HTERT RPE-1 (cell line): ENCODE results near the gene NCKAP1.
"Not testable (repeated sequence)": the region's sequence is repeated elsewhere in the genome, so short reads cannot be mapped to it uniquely, and the experiment has no call there.

Source experiments
- in situ Hi-C: fragments of 300-500 bp; cut with MboI; formaldehyde crosslinking; loops from 4 replicates; pipeline ENCODE4 v1.14.3; 2020; ENCODE audit warnings: low sequenced_read_pairs

The NCKAP1 gene

DNA sequence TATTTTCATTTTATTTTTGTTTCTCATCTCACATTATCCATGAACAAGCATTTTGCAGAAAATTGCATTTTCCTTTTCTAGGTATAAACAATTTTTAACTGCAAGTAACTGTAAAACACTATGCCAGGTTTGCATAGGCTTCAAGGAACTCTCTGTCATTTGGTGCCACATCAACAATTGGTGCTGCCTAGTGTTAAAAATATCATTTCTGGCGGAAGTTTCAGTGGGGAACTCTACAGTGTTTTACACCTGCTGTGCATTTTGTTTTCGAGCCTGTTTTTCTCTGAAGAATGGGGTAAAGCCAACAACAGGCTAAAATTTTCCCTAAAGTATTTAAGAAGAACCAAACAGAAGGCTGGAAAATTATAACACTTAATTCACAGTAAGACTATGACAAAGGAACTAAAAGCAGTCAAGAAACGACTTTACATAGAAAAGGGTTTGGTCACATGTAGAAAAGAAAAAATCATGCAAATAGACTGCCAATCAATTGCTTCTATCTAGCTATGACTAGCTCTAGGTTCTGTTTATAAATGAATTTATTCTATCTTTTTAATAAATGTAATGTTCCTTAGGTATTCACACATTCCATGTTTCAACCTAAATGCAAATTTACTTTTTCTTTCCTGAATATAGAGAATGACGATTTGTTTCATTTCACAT, 150.4 kb downstream of the NCKAP1 start:
- in situ Hi-C loops: no loop called here

DNA sequence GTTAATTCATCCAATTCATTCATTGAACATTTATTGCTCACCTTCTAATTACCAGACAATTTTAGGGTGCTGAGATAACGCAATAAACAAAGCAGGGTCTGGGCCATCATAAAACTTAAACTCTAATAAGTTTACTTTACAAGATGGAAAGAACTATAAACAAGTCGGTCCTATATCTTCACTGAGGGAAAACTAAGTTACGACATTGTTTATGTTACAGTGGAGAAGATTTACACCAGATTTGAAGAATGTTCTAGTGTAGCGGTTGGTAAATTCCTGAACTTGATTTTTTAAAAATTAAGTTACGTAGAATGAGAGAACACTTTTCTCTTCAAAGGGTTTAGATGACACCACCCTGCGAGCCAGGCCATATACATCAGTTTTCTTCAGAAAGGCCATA, 151.2 kb downstream of the NCKAP1 start:
- in situ Hi-C loops: no loop called here

DNA sequence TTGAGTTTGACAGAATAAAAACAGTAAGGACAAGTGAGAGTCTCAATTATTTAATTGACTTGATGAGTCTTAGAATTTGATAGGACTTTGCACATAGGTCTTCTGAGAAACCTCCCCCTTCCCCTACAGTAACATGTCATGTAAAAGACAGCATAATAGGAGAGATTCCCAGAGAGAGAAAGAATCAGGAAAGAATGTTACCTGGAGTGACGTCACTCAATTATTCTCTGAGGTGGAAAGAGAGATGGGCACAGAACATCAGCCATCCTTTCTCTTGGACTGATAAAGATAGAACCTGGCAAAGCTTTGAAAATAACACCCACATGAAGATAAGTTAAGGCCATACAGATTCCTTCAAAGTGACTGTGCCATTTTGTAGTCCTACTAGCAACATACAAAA, 152.5 kb downstream of the NCKAP1 start:
- in situ Hi-C loops: no loop called here

DNA sequence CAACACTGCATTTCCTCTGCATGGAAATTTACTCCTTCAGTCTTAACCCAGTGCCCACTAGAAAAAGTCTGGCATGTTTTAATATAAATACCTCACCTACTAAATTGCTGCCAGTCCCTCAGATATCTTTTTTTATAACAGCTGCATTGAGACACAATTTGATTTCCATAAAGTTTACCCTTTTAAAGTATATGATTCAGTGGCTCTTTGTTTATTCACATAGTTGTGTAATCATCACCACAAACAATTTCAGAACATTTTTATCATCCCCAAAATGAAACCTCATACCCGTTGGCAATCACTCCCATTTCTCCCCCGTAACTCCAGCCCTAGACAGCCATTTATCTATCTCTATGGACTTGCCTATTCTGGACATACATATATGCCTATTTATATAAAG, 154.8 kb downstream of the NCKAP1 start:
- in situ Hi-C loops: no loop called here

DNA sequence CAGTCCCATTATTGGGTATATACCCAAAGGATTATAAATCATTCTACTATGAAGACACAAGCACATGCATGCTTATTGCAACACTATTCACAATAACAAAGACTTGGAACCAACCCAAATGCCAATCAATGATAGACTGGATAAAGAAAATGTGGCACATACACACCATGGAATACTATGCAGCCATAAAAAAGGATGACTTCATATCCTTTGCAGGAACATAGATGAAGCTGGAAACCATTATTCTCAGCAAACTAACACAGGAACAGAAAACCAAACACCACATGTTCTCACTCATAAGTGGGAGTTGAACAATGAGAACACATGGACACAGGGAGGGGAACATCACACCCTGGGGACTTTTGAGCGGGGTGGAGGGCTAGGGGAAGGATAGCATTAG, 158.2 kb downstream of the NCKAP1 start:
- in situ Hi-C loops: not testable (repeated sequence)

DNA sequence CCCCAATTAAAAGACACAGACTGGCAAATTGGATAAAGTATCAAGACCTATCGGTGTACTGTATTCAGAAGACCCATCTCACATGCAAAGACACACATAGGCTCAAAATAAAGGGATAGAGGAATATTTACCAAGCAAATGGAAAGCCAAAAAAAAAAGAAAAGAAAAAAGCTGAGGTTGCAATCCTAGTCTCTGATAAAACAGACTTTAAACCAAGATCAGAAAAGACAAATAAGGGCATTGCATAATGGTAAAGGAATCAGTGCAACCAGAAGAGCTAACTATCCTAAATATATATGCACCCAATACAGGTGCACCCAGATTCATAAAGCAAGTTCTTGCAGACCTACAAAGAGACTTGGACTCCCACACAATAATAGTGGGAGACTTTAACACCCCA, 161.6 kb downstream of the NCKAP1 start:
- in situ Hi-C loops: not testable (repeated sequence)

DNA sequence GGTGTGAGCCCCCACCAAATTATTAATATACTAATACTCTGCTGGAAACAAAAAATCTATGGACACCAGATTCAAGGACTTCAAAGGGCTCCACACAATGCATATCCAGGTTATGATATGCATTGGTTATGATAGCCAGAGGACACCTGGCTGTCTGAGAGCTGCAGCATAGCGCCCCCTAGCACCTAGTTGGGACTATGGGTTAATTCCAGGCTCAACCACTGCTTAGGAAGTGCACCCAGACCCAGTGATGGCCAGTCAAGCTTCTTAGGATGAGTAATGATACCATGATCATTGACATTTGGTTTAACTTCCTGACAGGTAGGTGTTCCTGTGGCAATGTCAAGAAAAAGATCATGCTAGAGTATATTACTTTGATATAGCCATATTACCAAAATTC, 168.0 kb downstream of the NCKAP1 start:
- in situ Hi-C loops: no loop called here

DNA sequence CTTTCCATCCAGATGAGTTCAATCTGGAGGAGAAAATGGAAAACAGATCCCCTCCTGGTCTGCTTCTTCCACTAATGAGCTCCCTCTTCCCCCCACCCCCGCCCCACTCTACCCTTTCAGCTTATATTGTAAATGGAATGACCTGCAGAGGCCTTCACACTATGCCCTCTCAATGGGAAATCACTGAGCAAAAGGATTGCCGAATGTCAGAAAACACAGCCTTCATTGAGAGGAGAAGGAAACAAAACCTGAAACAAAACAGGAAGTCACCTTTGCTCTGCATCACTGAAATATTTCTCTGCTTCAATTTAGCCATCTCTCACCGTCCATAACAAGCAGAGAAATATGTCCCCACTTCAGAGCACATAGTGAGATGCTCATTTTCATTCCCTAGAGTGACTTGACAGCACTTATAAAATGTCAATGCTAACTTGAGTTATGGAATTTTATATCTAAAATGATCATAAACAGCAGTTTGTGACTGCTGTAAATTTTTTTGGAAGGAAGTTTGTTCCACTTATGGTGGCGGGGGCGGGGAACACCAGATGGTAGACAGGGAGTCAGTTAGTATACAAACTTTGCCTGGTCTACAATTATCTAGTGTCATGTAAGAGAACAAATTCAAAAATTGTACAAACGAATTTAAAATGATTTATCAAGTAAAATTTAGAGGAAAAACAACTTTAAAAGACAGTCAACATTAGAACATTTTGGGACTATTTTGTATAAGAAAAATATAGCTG, 170.0 kb downstream of the NCKAP1 start:
- in situ Hi-C loops: no loop called here

DNA sequence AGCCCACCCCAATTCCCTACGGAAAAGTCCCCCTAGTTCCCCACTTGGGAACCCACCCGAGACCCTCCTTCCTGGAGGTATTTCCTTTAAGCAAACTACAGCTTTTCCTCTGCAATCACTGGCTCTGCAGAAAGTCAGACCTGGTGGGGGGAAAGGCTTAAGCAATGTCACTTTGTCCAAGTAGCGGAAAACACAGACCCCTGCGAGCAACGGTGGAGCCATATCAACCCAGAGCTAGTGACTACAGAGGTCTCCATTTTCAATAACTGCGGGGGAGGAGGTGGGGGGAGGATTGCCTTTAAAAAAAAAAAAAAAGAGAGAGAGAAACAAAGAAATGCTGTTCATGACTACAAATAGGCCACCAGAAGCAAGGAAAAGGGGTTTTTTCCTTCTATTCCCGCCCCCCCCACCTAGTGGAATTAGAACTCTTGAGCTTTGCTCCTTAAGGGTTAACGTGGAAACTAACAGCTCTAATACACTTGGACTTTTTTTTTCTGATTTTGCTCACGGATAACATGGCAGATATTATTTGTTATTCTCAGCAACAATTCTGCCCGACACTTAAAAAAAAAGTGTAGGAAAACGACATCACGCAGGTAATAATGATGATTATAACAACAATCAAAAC, 170.7 kb downstream of the NCKAP1 start:
- in situ Hi-C loops: no loop called here

DNA sequence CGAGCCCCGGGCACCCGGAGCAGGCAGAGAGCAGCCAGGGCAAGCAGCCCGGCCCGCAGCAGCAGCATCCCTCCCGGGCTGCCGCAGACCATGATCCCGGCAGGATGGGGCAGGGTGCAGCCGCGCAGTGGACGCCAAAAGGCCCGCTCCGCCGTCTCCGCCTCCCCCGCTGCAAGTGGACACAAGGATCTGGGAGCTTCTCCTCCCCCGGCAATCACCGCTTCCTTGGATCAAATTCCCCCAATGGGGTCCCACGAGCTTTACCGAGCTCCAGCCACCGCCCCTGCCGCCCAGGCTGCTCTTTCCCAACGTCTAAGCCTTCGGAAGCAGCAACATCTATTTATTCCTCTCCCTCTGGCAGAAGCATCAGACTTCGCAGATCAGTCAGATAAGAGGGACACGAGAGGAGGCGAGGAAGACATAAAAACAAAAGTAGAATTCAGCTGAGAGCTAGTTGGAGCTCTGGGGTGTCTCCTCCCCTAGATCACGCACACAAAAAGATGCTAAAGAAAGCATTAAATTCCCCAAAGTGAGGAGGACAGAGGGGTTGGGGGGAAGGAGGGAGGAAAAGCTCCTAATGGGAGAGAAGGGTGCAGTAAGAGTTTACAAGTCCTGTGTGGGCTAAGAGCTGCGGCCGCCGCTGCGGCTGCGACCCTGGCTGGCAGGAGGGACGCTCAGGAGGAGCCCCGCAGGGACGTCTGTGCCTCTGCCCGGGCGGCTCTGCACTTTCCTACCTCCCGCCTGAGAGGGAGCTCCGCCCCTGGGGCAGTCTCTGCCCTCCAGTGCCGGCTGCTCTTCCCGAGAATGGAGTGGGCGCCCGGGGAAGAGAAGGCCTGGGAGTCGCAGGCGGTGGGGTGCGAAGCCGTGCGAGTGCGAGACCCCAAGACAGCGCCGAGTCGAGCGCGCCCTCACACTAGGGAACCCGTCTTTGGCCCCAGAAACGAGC, 171.5 kb downstream of the NCKAP1 start, which contains the start of gene FRZB:
Gene FRZB, minus strand, starts transcription at position 177 of the 946 bp plus-strand sequence. Its CDS starts 85 bp downstream, at position 92.
- in situ Hi-C loops: no loop called here

DNA sequence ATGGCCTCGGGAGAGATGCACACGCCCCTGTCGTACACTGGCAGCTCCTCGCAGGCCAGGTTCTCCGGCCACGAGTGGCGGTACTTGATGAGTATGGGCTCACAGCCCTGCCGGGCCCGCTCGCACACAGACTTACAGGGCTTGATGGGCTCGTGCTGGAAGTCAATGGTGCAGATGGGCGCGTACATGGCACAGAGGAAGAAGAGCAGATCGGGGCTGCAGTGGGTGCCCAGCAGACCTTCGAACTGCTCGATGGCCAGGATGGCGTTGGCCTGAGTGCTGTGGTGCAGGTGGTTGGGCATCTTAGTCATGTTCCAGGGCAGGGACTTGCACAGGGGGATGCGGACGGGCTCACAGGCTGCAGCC, 172.2 kb downstream of the NCKAP1 start:
- in situ Hi-C loops: no loop called here

DNA sequence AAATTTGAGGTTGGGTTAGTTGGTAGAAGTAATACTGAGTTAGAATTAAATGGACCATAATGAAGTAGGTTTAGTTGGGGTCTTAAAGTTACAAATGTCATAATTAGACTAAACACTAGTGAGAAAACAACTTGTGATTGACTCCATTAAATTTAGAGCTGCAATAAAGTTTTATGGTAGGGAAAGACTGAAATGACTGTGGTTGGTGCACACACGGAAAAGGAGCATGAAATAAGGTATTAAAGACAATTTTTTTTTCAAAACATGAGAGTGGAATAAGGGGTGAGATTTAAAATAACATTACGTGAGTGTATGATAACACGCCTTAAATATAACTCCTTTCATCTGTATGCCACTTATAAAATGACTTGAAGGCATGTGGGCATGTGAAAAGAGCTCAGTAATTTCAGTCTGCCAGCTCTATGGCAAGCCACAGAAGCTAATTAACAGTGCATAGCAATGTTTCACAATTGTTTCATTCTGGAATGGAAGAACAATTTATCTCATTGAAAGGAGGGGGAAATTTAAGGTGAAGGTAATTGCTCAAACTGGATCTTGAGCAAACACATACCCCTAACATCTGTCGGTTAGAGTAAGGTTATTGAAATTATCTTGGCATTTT, 173.2 kb downstream of the NCKAP1 start:
- in situ Hi-C loops: no loop called here

DNA sequence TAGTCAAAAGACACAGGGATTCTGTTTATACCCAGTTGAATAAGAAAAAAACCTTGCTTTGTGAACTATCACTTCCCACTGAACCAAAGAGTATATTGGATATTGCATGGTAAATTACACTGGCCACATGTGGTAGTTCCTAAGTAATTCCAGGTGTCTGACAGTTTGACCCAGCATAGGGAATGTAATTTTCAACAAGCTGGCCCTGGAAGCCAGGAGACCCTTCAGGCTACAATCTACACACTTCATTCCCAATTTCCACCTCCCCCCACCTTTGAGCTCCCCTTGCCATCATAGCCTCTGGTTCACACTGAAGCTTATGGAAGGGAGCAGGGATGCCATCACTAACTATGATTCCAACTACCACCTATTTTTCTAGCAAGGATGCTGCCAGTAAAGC, 174.6 kb downstream of the NCKAP1 start:
- in situ Hi-C loops: no loop called here

DNA sequence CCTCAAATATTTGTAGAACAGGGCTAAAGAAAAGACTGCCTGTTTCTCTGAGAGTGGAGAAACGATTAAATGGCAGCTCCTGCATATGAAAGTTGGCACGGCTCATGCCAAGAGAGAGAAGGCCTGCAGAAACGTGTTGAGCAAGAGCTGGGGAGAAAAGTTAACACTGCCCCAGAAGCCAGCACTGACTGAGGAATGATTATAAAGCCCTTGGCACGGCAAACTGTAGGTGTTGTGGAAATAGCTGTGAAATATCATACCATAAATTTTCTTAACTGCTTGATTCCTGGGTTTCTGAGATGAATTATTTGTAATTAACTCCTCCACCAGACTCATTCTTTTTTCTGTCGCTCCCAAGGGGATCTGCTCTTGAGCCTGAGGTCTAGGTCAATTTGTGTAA, 176.2 kb downstream of the NCKAP1 start:
- in situ Hi-C loops: no loop called here

DNA sequence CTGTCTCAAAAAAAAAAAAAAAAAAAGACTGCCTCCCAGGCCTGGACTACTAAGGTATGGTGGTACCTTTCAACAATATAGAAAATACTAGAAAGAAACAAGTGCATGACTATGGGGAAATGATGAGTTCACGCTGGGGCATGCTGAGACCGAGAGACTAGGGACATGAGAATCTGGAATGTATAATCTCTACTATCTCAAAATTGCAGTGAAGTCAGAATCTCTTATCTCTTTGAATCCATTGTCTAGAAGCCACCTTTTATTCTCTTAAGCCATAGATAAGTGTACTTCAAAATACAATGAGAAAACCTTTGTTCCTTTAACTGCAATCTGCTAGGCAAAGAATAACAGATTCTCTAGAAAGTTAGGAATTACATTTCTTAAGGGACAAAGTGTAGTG, 177.4 kb downstream of the NCKAP1 start:
- in situ Hi-C loops: no loop called here
